ENCODE results near the gene ADAMTS15.

ADAMTS15 gene

GRCh38 chr11:130423541-130424142, 24.8 kb upstream of the ADAMTS15 start:
- TF ChIP-seq GATA2 (IDR thresholded peaks at IDR 0.05; ENCODE audit: low read depth, low read length) (no peak), GATA3 (IDR thresholded peaks at IDR 0.05; ENCODE audit: low read depth, low read length) (no peak)

- no peak for TF ChIP-seq GATA3 (IDR thresholded peaks at IDR 0.05; ENCODE audit: low read depth, low read length)
- no peak for TF ChIP-seq GATA2 (IDR thresholded peaks at IDR 0.05; ENCODE audit: low read depth, low read length)
Observed at GRCh38 chr11:130424613-130425140, 23.8 kb upstream of the ADAMTS15 start.

GRCh38 chr11:130425156-130425555, 23.3 kb upstream of the ADAMTS15 start:
- TF ChIP-seq GATA2 (IDR thresholded peaks at IDR 0.05; ENCODE audit: low read depth, low read length) (no peak), GATA3 (IDR thresholded peaks at IDR 0.05; ENCODE audit: low read depth, low read length) (no peak)

- no peak for TF ChIP-seq GATA3 (IDR thresholded peaks at IDR 0.05; ENCODE audit: low read depth, low read length)
- no peak for TF ChIP-seq GATA2 (IDR thresholded peaks at IDR 0.05; ENCODE audit: low read depth, low read length)
Observed at GRCh38 chr11:130426223-130426836, 22.1 kb upstream of the ADAMTS15 start.

- TF ChIP-seq GATA3 (IDR thresholded peaks at IDR 0.05; ENCODE audit: low read depth, low read length) (no peak), GATA2 (IDR thresholded peaks at IDR 0.05; ENCODE audit: low read depth, low read length) (no peak)
Observed at GRCh38 chr11:130426837-130427341, 21.6 kb upstream of the ADAMTS15 start.

GRCh38 chr11:130427581-130428315, 20.7 kb upstream of the ADAMTS15 start:
- TF ChIP-seq GATA3 (IDR thresholded peaks at IDR 0.05; ENCODE audit: low read depth, low read length) (no peak), GATA2 (IDR thresholded peaks at IDR 0.05; ENCODE audit: low read depth, low read length) (no peak)

- TF ChIP-seq GATA2 (IDR thresholded peaks at IDR 0.05; ENCODE audit: low read depth, low read length) (no peak), GATA3 (IDR thresholded peaks at IDR 0.05; ENCODE audit: low read depth, low read length) (no peak)
Observed at GRCh38 chr11:130428316-130429119, 19.9 kb upstream of the ADAMTS15 start, which contains the start of gene ADAMTS8. Gene ADAMTS8 (minus strand): TSS chr11:130428609. CDS start chr11:130428286, 323 bp downstream.

GRCh38 chr11:130429120-130429681, 19.2 kb upstream of the ADAMTS15 start:
- no peak for TF ChIP-seq GATA3 (IDR thresholded peaks at IDR 0.05; ENCODE audit: low read depth, low read length)
- TF ChIP-seq GATA2 (IDR thresholded peaks at IDR 0.05; ENCODE audit: low read depth, low read length): no peak

- TF ChIP-seq GATA2 (IDR thresholded peaks at IDR 0.05; ENCODE audit: low read depth, low read length) (no peak), GATA3 (IDR thresholded peaks at IDR 0.05; ENCODE audit: low read depth, low read length) (no peak)
Observed at GRCh38 chr11:130429983-130430382, 18.5 kb upstream of the ADAMTS15 start.

GRCh38 chr11:130431331-130431773, 17.1 kb upstream of the ADAMTS15 start:
- TF ChIP-seq GATA2 (IDR thresholded peaks at IDR 0.05; ENCODE audit: low read depth, low read length) (no peak), GATA3 (IDR thresholded peaks at IDR 0.05; ENCODE audit: low read depth, low read length) (no peak)

- TF ChIP-seq GATA3 (IDR thresholded peaks at IDR 0.05; ENCODE audit: low read depth, low read length): no peak
- TF ChIP-seq GATA2 (IDR thresholded peaks at IDR 0.05; ENCODE audit: low read depth, low read length): no peak
Observed at GRCh38 chr11:130431801-130432200, 16.6 kb upstream of the ADAMTS15 start.

GRCh38 chr11:130433357-130433756, 15.1 kb upstream of the ADAMTS15 start:
- TF ChIP-seq GATA3 (IDR thresholded peaks at IDR 0.05; ENCODE audit: low read depth, low read length) (no peak), GATA2 (IDR thresholded peaks at IDR 0.05; ENCODE audit: low read depth, low read length) (no peak)

- TF ChIP-seq GATA3 (IDR thresholded peaks at IDR 0.05; ENCODE audit: low read depth, low read length) (no peak), GATA2 (IDR thresholded peaks at IDR 0.05; ENCODE audit: low read depth, low read length) (no peak)
Observed at GRCh38 chr11:130434521-130435223, 13.8 kb upstream of the ADAMTS15 start.
